Body of pancreas (tissue), 4 donors: Measurements from ENCODE around the gene MAN2B1. TPM values are rescaled to one million over a fixed set of nuclear protein-coding genes. Genes with fewer than 3 reads are reported as not detected.

Experiments
- ATAC-seq: fragments of 150-250 bp; one replicate; pipeline ENCODE4 v1.9.1; 2016
- DNase-seq, 4 donors: peaks; one replicate each; pipeline ENCODE4 v3.0.0-alpha.2; 2019
- H3K27ac ChIP-seq, 4 donors: fragments of 200-600 bp; sonication (generic); 1 replicate in 3 of 4; 2 replicates in 1 of 4; pipeline versions ENCODE4 v1.5.1 to v1.6.1; 2016 to 2019; ENCODE audit warnings: mild to moderate bottlenecking in 1 of 4, mixed read lengths in 1 of 4, moderate library complexity in 1 of 4
- H3K27me3 ChIP-seq, 2 donors: fragments of 200-600 bp; sonication (generic); one replicate each; pipeline ENCODE4 v1.6.0; 2016; ENCODE audit warnings: mild to moderate bottlenecking in 1 of 2
- H3K36me3 ChIP-seq, 2 donors: fragments of 200-600 bp; sonication (generic); replicated peaks in 1 of 2; 2 replicates each; pipeline ENCODE4 v1.5.1; 2016; ENCODE audit warnings: low read depth in 2 of 2; ENCODE audit not compliant: insufficient read depth in 1 of 2
- H3K4me1 ChIP-seq: fragments of 200-600 bp; sonication (generic); one replicate; pipeline ENCODE4 v1.6.0; 2016
- H3K4me3 ChIP-seq, 2 donors: fragments of 200-600 bp; sonication (generic); 1 replicate in 1 of 2; 2 replicates in 1 of 2; pipeline ENCODE4 v1.5.1; 2016 to 2019
- H3K9me3 ChIP-seq, 3 donors: fragments of 200-600 bp; sonication (generic); 1 replicate in 2 of 3; 2 replicates in 1 of 3; pipeline ENCODE4 v1.5.1; 2016
- POLR2A ChIP-seq, 3 donors: fragments of 450-650 bp; IDR thresholded peaks; one replicate each; pipeline ENCODE4 v1.6.1; 2016; ENCODE audit warnings: antibody characterized with exemption in 3 of 3, mild to moderate bottlenecking in 2 of 3
- WGBS, 2 donors: methylation state at CpG; one replicate each; pipeline ENCODE4 v1.1.5; 2017; 5-methylcytosine and 5-hydroxymethylcytosine counted together
- intact Hi-C: fragments of 100-400 bp; cut with DNase I; formaldehyde crosslinking; loops from one replicate; pipeline ENCODE4 v1.15.1; 2023
- total RNA-seq, 2 donors: library from RNA; depleted of rRNA; stranded (reverse); fragments of >200 nt; gene quantifications; one replicate each; pipeline ENCODE4 v1.1.0, GENCODE V29; 2016
- TF ChIP-seq, protein P1 (sequence below), 7 experiments: fragments of 450-650 bp in 4 of 7; fragments of 200-600 bp in 3 of 7; sonication (generic) in 3 of 7; IDR thresholded peaks; one replicate each; pipeline ENCODE4 v1.5.1; 2016 to 2019; ENCODE audit warnings: antibody characterized with exemption in 7 of 7

The MAN2B1 gene
- total RNA-seq, 2 donors from 2014 or later: 30.0 to 48.0 TPM

GRCh38 chr19:12689581-12690216 is 23.2 kb upstream of the MAN2B1 start:
- ATAC-seq: no peak
- Histone ChIP-seq H3K27ac (no peak overlapping the region), H3K9me3 (no peaks in the 10 kb centered on the region), H3K27me3 (no peaks in the 10 kb centered on the region), H3K4me3 (no peak overlapping the region), H3K4me1 (peaks cover under 1% of the 10 kb centered on the region), H3K36me3 (no peaks in the 10 kb centered on the region)
- DNase-seq: no peak
- TF ChIP-seq, protein P1, sequence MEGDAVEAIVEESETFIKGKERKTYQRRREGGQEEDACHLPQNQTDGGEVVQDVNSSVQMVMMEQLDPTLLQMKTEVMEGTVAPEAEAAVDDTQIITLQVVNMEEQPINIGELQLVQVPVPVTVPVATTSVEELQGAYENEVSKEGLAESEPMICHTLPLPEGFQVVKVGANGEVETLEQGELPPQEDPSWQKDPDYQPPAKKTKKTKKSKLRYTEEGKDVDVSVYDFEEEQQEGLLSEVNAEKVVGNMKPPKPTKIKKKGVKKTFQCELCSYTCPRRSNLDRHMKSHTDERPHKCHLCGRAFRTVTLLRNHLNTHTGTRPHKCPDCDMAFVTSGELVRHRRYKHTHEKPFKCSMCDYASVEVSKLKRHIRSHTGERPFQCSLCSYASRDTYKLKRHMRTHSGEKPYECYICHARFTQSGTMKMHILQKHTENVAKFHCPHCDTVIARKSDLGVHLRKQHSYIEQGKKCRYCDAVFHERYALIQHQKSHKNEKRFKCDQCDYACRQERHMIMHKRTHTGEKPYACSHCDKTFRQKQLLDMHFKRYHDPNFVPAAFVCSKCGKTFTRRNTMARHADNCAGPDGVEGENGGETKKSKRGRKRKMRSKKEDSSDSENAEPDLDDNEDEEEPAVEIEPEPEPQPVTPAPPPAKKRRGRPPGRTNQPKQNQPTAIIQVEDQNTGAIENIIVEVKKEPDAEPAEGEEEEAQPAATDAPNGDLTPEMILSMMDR (IDR thresholded peaks at IDR 0.05): no peak
- no peak for TF ChIP-seq POLR2A (IDR thresholded peaks at IDR 0.05)
- intact Hi-C loops: no loop called here
- WGBS, 2 donors: 71 to 90% methylated on average over 11 to 23 of the region's 26 CpGs

- TF ChIP-seq POLR2A (IDR thresholded peaks at IDR 0.05): no peak
- TF ChIP-seq, protein P1 (IDR thresholded peaks at IDR 0.05): no peak
- H3K9me3 ChIP-seq: no peaks in the 10 kb centered on the region
These were observed 22.5 kb upstream of the MAN2B1 start for GRCh38 chr19:12689012-12689411.

GRCh38 chr19:12687496-12688196 is 21.1 kb upstream of the MAN2B1 start, which contains the start of gene GNG14:
TSS of gene GNG14 (plus strand) at chr19:12687998. CDS start at chr19:12688049, 51 bp downstream.
- Histone ChIP-seq H3K27ac (no peak within 1 kb of the TSS), H3K9me3 (no peaks in the 10 kb centered on the region), H3K27me3 (no peaks in the 10 kb centered on the region), H3K4me3 (no peak within 1 kb of the TSS), H3K4me1 (no peaks in the 10 kb centered on the region), H3K36me3 (no peaks in the 10 kb centered on the region)
- 86 to 88% methylated on average over 4 to 9 of the region's 9 CpGs for WGBS, 2 donors
- no peak for TF ChIP-seq POLR2A (IDR thresholded peaks at IDR 0.05)
- TF ChIP-seq, protein P1 (IDR thresholded peaks at IDR 0.05): no peak
- intact Hi-C loops: no loop called here
- ATAC-seq (no peak), DNase-seq (no peak)

More at GRCh38 chr19:12689012-12689411, 22.5 kb upstream of the MAN2B1 start:
- Histone ChIP-seq H3K4me1 (no peaks in the 10 kb centered on the region), H3K4me3 (no peak overlapping the region), H3K27me3 (no peaks in the 10 kb centered on the region), H3K36me3 (no peaks in the 10 kb centered on the region), H3K27ac (no peak overlapping the region)
- DNase-seq (no peak), ATAC-seq (peak; percentile 13)
- 60 to 85% methylated on average over 1 to 12 of the region's 12 CpGs for WGBS, 2 donors
- intact Hi-C loops: no loop called here

DNA sequence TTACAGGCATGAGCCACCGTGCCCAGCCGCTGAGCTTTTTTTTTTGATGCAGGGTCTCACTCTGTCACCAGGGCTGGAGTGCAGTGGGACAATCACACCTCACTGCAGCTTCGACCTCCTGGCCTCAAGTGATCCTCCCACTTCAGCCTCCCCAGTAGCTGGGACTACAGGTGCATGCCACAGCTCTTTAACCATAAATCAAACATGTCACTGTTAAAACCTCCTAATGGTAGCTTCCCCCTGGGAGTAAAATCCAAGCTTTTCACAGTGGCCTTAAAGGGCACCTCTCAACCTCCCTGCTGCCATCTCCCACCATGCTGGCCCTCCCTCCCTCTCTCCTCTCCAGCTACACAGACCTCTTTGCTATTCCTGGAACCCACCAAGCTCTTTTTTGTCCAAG is 19.3 kb upstream of the MAN2B1 start:
- DNase-seq: no peak
- Histone ChIP-seq H3K9me3 (no peaks in the 10 kb centered on the region), H3K27me3 (no peaks in the 10 kb centered on the region), H3K4me1 (peaks cover 7% of the 10 kb centered on the region), H3K4me3 (no peak overlapping the region), H3K36me3 (no peaks in the 10 kb centered on the region), H3K27ac (no peak overlapping the region)
- TF ChIP-seq POLR2A (IDR thresholded peaks at IDR 0.05): no peak
- TF ChIP-seq, protein P1 (IDR thresholded peaks at IDR 0.05): no peak
- WGBS, 2 donors: 79 to 81% methylated on average over 3 of the region's 3 CpGs
- intact Hi-C loops: no loop called here
- ATAC-seq: no peak
